ENCODE results near the gene NUDT12.

NUDT12 gene

GRCh38 chr5:103532086-103532734 is 30.4 kb downstream of the NUDT12 start:
- TF ChIP-seq ZNF8 (CRISPR knock-in tag; IDR thresholded peaks at IDR 0.05) (no peak), ESRRG (CRISPR knock-in tag; IDR thresholded peaks at IDR 0.05) (no peak), ZFP30 (CRISPR knock-in tag; IDR thresholded peaks at IDR 0.05) (no peak), TCF4 (CRISPR knock-in tag; IDR thresholded peaks at IDR 0.05; ENCODE audit: borderline replicate concordance) (no peak), GLIS3 (CRISPR knock-in tag; IDR thresholded peaks at IDR 0.05) (no peak), PATZ1 (CRISPR knock-in tag; IDR thresholded peaks at IDR 0.05; ENCODE audit: borderline replicate concordance) (no peak), SNAI2 (CRISPR knock-in tag; IDR thresholded peaks at IDR 0.05) (no peak), TSHZ2 (CRISPR knock-in tag; IDR thresholded peaks at IDR 0.05) (no peak), BACH2 (CRISPR knock-in tag; IDR thresholded peaks at IDR 0.05; ENCODE audit: borderline replicate concordance) (no peak), POU6F1 (CRISPR knock-in tag; IDR thresholded peaks at IDR 0.05; ENCODE audit: borderline replicate concordance, low read depth) (no peak), ZFP3 (CRISPR knock-in tag; IDR thresholded peaks at IDR 0.05) (no peak), ZC3H10 (CRISPR knock-in tag; IDR thresholded peaks at IDR 0.05) (no peak), ZNF70 (CRISPR knock-in tag; IDR thresholded peaks at IDR 0.05) (no peak), CSDC2 (CRISPR knock-in tag; IDR thresholded peaks at IDR 0.05) (no peak), ZNF565 (CRISPR knock-in tag; conservative IDR thresholded peaks at IDR 0.05; ENCODE audit: low read depth) (no peak), TOX (CRISPR knock-in tag; IDR thresholded peaks at IDR 0.05; ENCODE audit: borderline replicate concordance) (no peak), CSRNP3 (CRISPR knock-in tag; IDR thresholded peaks at IDR 0.05) (no peak), RARB (CRISPR knock-in tag; IDR thresholded peaks at IDR 0.05) (no peak)
- ATAC-seq, result no peak

- TF ChIP-seq CSRNP3 (CRISPR knock-in tag; IDR thresholded peaks at IDR 0.05) (no peak), RARB (CRISPR knock-in tag; IDR thresholded peaks at IDR 0.05) (no peak), ISL1 (CRISPR knock-in tag; IDR thresholded peaks at IDR 0.05) (peak; percentile 70), SNAI2 (CRISPR knock-in tag; IDR thresholded peaks at IDR 0.05) (no peak), ZFP3 (CRISPR knock-in tag; IDR thresholded peaks at IDR 0.05) (no peak), PATZ1 (CRISPR knock-in tag; IDR thresholded peaks at IDR 0.05; ENCODE audit: borderline replicate concordance) (no peak), ZC3H10 (CRISPR knock-in tag; IDR thresholded peaks at IDR 0.05) (no peak)
- ATAC-seq, result peak; percentile 83
Measured at GRCh38 chr5:103526164-103526915, 36.2 kb downstream of the NUDT12 start.
